Peyer's patch (tissue), 4 donors: ENCODE data around the gene DHX58. TPM values are rescaled to one million over a fixed set of nuclear protein-coding genes. Genes with fewer than 3 reads are reported as not detected.
A peak's percentile ranks its signal among the peaks of the same experiment; 100 is the strongest.

Experiments used
- DNase-seq, 3 donors: peaks; one replicate each; pipeline ENCODE4 v3.0.0-alpha.2; 2017 to 2019
- H3K27ac ChIP-seq, 4 donors: fragments of 200-600 bp; sonication (generic); one replicate each; pipeline ENCODE4 v1.5.1; 2016 to 2019
- H3K27me3 ChIP-seq, 2 donors: fragments of 200-600 bp; sonication (generic); one replicate each; pipeline ENCODE4 v1.5.1; 2019
- H3K36me3 ChIP-seq, 3 donors: fragments of 200-600 bp; sonication (generic); one replicate each; pipeline ENCODE4 v1.5.1; 2016 to 2019
- H3K4me1 ChIP-seq, 4 donors: fragments of 200-600 bp; sonication (generic); one replicate each; pipeline ENCODE4 v1.5.1; 2016 to 2019
- H3K4me3 ChIP-seq, 4 donors: fragments of 200-600 bp; sonication (generic); 1 replicate in 3 of 4; 2 replicates in 1 of 4; pipeline ENCODE4 v1.5.1; 2016 to 2019; ENCODE audit warnings: mild to moderate bottlenecking in 1 of 4
- H3K9me3 ChIP-seq, 4 donors: fragments of 200-600 bp; sonication (generic); one replicate each; pipeline ENCODE4 v1.5.1; 2016 to 2019; ENCODE audit warnings: mild to moderate bottlenecking in 1 of 4
- POLR2A ChIP-seq, 2 donors: fragments of 450-650 bp; IDR thresholded peaks; one replicate each; pipeline ENCODE4 v1.5.1; 2017; ENCODE audit warnings: antibody characterized with exemption in 2 of 2, mild to moderate bottlenecking in 2 of 2, moderate library complexity in 2 of 2
- total RNA-seq, 4 donors: library from RNA; depleted of rRNA; stranded (reverse); fragments of >200 nt; gene quantifications; one replicate each; pipeline ENCODE4 v1.1.0, GENCODE V29; 2016
- TF ChIP-seq, protein P1 (sequence below), 6 experiments: fragments of 450-650 bp in 4 of 6; fragments of 200-600 bp in 2 of 6; sonication (generic) in 1 of 6; IDR thresholded peaks; one replicate each; pipeline ENCODE4 v1.5.1; 2017 to 2019; ENCODE audit warnings: antibody characterized with exemption in 6 of 6, mild to moderate bottlenecking in 3 of 6, moderate library complexity in 1 of 6

Gene DHX58
- total RNA-seq, 4 donors from 2014 or later = 12.8 to 24.8 (median 18.4) TPM

DNA sequence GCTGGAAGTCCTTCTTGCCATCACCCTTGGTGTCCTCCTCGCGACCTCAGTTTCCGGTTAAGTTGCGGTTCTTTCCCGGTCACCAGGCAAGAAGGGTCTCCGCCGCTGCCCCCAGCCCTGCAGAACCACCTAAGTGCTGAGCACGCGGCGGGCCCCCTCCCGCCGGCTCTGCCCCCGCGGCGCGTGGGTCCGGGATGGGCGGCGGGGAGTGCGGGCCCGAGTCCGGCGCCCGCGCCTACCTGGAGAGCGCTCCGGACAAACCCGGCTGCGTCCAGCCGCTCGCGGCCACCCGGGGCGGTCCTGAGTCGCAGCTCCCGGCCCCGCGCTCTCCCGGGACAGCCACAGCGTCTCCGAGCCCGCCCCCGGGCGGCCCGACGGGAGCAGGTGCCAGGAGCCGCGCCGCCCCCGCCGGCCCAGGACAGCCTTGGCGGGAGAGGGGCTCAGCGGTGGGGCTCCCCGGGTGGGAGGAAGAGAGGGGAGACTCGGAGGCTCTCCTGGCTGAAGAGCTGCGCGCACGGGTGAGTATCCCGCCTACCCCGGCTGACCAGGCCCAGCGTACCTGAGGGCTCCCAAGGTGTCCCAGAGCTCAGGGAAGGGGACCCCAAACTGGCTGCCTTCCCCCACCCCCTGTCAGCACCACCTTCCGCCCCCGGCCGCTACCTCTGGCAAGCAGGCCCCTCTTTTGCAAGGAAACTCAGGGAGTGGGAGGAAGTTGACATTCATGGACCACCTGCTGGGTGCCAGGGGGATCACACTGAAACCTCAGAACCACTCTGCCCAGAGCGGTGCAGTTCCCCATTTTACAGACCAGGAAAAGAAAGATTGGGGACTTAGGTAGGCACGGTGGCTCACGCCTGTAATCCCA lies 40.0 kb downstream of the DHX58 start:
- H3K4me3 ChIP-seq = peak overlapping the region; percentile 15 to 52 (median 42)
- peak in 1 of 3 donors; percentile 20 for DNase-seq

DNA sequence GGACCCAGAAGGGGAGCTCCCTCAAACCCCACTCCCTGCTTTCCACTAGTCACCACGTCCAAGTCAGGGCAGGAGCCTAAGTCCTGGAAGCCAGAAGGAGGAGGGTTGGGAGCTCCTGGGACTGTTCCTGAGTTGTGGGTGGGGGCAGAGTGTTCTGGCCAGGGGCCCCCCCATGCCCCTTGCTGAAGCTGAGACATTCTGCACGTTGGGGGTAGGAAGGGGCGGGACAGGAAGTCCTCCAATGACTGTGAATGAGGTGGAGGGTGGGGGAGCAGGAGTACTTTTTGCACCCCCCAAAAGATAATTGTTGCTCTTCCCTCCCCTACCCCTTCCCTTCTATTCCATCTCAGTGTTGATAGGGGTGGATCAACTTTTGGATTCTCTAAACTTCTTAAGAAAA lies 40.7 kb downstream of the DHX58 start:
- DNase-seq = no peak
- peak overlapping the region in 2 of 4 donors; percentile 41 to 52 for H3K4me3 ChIP-seq
- H3K9me3 ChIP-seq = no peaks in the 10 kb centered on the region
- TF ChIP-seq POLR2A (IDR thresholded peaks at IDR 0.05) = no peak
- TF ChIP-seq, protein P1, sequence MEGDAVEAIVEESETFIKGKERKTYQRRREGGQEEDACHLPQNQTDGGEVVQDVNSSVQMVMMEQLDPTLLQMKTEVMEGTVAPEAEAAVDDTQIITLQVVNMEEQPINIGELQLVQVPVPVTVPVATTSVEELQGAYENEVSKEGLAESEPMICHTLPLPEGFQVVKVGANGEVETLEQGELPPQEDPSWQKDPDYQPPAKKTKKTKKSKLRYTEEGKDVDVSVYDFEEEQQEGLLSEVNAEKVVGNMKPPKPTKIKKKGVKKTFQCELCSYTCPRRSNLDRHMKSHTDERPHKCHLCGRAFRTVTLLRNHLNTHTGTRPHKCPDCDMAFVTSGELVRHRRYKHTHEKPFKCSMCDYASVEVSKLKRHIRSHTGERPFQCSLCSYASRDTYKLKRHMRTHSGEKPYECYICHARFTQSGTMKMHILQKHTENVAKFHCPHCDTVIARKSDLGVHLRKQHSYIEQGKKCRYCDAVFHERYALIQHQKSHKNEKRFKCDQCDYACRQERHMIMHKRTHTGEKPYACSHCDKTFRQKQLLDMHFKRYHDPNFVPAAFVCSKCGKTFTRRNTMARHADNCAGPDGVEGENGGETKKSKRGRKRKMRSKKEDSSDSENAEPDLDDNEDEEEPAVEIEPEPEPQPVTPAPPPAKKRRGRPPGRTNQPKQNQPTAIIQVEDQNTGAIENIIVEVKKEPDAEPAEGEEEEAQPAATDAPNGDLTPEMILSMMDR (IDR thresholded peaks at IDR 0.05) = no peak
- H3K36me3 ChIP-seq = no peaks in the 10 kb centered on the region
- H3K27ac ChIP-seq = no peak overlapping the region
- peaks cover 0 to 10% of the 10 kb centered on the region in 2 donors for H3K27me3 ChIP-seq
- H3K4me1 ChIP-seq = peaks cover 0 to 13% (median 7%) of the 10 kb centered on the region in 4 donors

More for the DNA sequence above, 40.0 kb downstream of the DHX58 start:
- Histone ChIP-seq H3K36me3 (no peaks in the 10 kb centered on the region), H3K9me3 (no peaks in the 10 kb centered on the region), H3K27ac (no peak overlapping the region), H3K27me3 (peaks cover 0 to 10% of the 10 kb centered on the region in 2 donors), H3K4me1 (peaks cover 0 to 13% (median 7%) of the 10 kb centered on the region in 4 donors)
- TF ChIP-seq POLR2A (IDR thresholded peaks at IDR 0.05) = no peak
- TF ChIP-seq, protein P1 (IDR thresholded peaks at IDR 0.05) = peak in 1 of 6 experiments; percentile 12

DNA sequence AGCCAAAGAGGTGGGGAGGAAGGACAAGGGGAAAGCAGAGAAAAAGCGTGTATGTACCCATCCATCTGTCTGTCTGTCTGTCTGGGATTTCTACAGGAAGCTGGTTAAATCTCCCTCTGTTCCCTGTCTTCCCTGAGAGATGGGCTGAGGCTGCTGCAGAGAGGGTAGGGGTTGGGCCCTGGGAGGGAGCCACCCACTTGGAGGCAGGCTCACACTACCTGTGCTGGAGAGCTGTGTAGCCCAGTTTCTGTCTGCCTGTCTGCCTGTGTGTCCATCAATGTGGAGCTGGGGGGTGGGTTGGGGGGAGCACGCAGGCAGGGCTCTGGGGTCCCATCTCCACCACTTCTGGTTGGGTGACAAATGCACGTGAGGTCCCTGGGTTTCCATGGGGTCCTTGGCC lies 43.5 kb downstream of the DHX58 start:
- TF ChIP-seq, protein P1 (IDR thresholded peaks at IDR 0.05) = no peak
- TF ChIP-seq POLR2A (IDR thresholded peaks at IDR 0.05) = no peak
- Histone ChIP-seq H3K27me3 (peaks cover 0 to 10% of the 10 kb centered on the region in 2 donors), H3K36me3 (no peaks in the 10 kb centered on the region)

DNA sequence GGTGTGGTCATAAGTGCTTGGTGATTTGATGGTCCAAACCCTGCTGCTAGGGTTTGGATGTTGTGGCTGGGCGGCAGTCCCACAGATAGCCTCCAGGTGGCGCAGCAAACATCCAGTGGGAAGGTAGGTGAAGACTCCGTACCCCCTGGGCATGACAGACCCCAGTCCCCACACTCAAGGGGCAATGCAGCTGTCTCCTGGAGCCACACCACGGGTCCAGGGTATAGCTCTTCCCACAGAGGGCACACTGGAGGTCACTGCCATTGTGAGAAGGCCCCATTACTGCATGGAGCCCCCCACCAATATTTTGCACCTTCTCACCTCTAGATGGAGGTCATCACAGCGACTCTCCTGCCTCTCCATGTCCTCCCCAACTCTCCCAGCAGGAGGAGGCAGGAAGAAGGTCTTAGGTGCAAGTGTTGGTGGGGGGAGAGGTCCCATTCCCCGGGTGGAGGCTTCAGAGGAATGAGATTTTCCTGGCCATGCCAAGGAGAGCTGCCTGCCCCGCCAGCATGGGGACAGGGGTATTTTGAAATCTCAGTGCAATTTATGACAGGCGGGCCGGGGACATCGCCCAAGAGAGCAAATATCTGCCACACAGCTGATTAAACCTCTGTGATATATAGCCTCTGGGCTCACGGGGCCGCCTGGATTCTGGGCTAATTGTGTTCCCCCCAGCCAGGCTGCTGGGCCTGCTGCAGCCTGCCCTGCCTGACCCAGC lies 45.0 kb downstream of the DHX58 start:
- no peak for TF ChIP-seq POLR2A (IDR thresholded peaks at IDR 0.05)
- TF ChIP-seq, protein P1 (IDR thresholded peaks at IDR 0.05) = peak; percentile 79 to 95 (median 84)
- Histone ChIP-seq H3K27ac (no peak overlapping the region), H3K4me3 (no peak overlapping the region), H3K4me1 (peaks cover 0 to 9% (median 5%) of the 10 kb centered on the region in 4 donors), H3K27me3 (peaks cover 0 to 5% of the 10 kb centered on the region in 2 donors), H3K9me3 (no peaks in the 10 kb centered on the region), H3K36me3 (no peaks in the 10 kb centered on the region)
- DNase-seq = peak; percentile 73 to 87 (median 76)

More for the DNA sequence above, 43.5 kb downstream of the DHX58 start:
- no peak for DNase-seq
- no peak overlapping the region for H3K4me3 ChIP-seq
- peaks cover 0 to 13% (median 7%) of the 10 kb centered on the region in 4 donors for H3K4me1 ChIP-seq
- no peak overlapping the region for H3K27ac ChIP-seq
- H3K9me3 ChIP-seq = no peaks in the 10 kb centered on the region

DNA sequence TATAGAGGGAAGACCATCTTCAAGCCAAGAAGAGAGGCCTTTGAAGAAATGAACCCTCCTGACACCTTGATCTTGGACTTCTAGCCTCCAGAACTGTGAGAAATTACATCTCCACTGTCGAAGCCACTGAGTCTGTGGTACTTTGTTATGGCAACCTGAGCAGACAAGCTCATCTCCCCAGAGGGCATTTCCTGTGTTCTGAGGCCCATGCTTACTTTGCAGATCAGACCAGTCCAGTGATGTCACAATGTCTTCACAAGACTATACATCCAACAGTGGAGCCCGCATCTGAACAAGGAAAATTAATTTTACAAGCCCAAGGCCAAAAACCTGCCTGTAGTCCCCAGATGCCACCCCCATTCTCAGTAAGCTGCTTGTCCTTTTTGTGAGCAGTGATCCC lies 47.3 kb downstream of the DHX58 start:
- TF ChIP-seq, protein P1 (IDR thresholded peaks at IDR 0.05) = no peak
- no peak for TF ChIP-seq POLR2A (IDR thresholded peaks at IDR 0.05)
- Histone ChIP-seq H3K9me3 (no peaks in the 10 kb centered on the region), H3K4me3 (no peak overlapping the region), H3K4me1 (no peaks in the 10 kb centered on the region), H3K27ac (no peak overlapping the region), H3K36me3 (no peaks in the 10 kb centered on the region), H3K27me3 (no peaks in the 10 kb centered on the region)
- DNase-seq = no peak
